Measurements from ENCODE around the gene TECTB.

The TECTB gene

DNA sequence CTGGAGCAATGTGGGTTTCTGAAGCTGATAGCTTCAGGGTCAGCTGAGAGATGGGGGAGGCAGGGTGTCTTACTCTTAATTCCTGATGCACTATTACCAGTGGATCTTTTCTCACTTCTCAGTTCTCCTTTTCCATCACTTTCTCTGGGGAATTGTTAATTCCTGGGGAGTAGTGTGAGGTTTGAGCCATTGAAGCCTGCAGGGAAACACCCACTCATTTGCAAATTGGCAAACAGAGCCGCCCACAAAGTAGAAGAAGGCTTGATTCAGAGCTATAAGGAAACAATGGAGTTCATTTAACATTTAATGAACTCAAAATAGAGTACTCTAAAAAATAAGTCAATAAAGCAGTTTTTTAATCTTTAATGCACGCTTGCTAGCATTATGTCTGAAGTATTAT, 4.3 kb upstream of the TECTB start:
- Histone ChIP-seq H3K27me3 (ENCODE audit: control insufficient read depth, insufficient read depth, low read length) (no peaks in the 10 kb centered on the region), H3K9ac (ENCODE audit: low read length) (no peak overlapping the region), H3K36me3 (ENCODE audit: control insufficient read depth, insufficient read depth, low read length) (no peaks in the 10 kb centered on the region), H3K9me3 (ENCODE audit: control insufficient read depth, low read length) (no peaks in the 10 kb centered on the region), H3K4me1 (ENCODE audit: control insufficient read depth, insufficient read depth, low read length) (peaks cover 42% of the 10 kb centered on the region), H3K4me3 (ENCODE audit: low read length) (no peak overlapping the region)

DNA sequence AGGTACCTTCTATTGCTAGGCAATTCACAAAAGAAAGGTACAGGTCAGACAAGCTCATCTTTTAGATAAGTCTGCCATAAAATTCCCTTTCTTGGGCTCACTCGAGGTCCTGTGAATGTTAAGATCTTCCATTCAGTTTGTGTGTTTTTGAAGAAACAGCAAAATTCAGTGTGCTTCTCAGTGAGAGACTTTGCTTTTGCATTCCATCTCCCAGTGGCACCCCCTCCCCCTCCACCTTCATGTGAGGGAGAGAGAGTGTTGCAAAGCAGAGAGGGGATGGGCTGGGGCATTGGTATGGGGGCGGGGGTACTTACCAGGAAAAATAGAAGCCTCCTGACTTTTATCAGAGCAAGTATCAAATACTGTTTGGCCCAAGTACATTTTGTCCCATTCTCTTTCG, 3.8 kb upstream of the TECTB start:
- Histone ChIP-seq H3K4me3 (ENCODE audit: low read length) (no peak overlapping the region), H3K9me3 (ENCODE audit: control insufficient read depth, low read length) (no peaks in the 10 kb centered on the region), H3K36me3 (ENCODE audit: control insufficient read depth, insufficient read depth, low read length) (no peaks in the 10 kb centered on the region), H3K27me3 (ENCODE audit: control insufficient read depth, insufficient read depth, low read length) (no peaks in the 10 kb centered on the region), H3K4me1 (ENCODE audit: control insufficient read depth, insufficient read depth, low read length) (peaks cover 42% of the 10 kb centered on the region), H3K9ac (ENCODE audit: low read length) (no peak overlapping the region)

DNA sequence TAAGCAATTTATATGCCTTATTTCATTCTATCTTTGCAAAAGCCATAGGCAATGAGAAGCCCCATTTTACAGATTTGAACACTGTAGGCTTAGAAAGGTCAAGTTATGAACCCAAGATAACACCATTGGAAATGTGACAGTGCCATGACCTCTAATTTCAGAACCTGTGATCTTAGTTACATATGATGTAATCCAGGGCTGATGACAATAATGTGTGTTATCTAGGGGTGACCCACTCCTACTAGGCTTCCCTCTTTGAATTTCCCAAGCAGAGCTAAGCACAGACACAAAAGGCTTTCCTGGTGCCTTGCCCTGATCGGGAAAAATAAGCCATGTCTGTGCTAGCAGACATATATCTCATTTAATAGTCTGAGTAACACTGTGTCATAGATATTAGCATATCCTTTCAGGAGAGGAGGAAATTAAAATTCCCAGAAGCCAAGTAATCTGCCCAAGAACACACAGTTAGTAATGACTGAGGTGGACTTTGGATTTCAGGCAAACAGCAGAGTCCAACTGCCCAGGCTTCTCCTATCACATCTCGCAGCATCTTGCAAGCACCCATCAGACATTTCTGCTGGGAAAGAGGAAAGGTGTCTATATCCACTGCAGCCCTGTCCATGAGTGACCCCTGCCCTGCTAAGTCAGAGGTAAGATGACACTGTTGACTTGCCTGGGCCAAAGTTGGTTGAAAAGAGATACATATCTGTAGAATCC, 2.8 kb upstream of the TECTB start:
- Histone ChIP-seq H3K27me3 (ENCODE audit: control insufficient read depth, insufficient read depth, low read length) (no peaks in the 10 kb centered on the region), H3K36me3 (ENCODE audit: control insufficient read depth, insufficient read depth, low read length) (no peaks in the 10 kb centered on the region), H3K9ac (ENCODE audit: low read length) (no peak overlapping the region), H3K4me1 (ENCODE audit: control insufficient read depth, insufficient read depth, low read length) (peaks cover 34% of the 10 kb centered on the region), H3K9me3 (ENCODE audit: control insufficient read depth, low read length) (no peaks in the 10 kb centered on the region), H3K4me3 (ENCODE audit: low read length) (no peak overlapping the region)

DNA sequence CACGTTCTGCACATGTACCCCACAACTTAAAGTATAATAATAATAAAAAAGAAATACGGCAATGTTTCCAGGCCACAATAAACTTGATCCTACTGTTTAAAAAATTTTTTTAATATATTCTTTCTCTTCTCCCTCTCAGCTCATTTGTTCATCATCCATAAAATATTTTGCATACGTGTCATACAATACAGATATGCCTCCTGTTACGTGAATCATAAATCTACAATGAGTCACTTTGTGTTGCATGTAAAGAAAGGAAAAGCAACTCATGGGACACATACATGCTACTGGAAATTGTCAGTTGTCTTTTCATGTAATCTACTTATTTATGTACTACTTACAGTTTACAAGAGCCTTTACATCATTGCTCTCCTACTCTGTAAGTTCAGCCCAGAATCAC, 1.1 kb upstream of the TECTB start:
- Histone ChIP-seq H3K4me1 (ENCODE audit: control insufficient read depth, insufficient read depth, low read length) (peaks cover 23% of the 10 kb centered on the region), H3K9me3 (ENCODE audit: control insufficient read depth, low read length) (no peaks in the 10 kb centered on the region), H3K9ac (ENCODE audit: low read length) (no peak overlapping the region), H3K36me3 (ENCODE audit: control insufficient read depth, insufficient read depth, low read length) (no peaks in the 10 kb centered on the region), H3K27me3 (ENCODE audit: control insufficient read depth, insufficient read depth, low read length) (no peaks in the 10 kb centered on the region), H3K4me3 (ENCODE audit: low read length) (no peak overlapping the region)

DNA sequence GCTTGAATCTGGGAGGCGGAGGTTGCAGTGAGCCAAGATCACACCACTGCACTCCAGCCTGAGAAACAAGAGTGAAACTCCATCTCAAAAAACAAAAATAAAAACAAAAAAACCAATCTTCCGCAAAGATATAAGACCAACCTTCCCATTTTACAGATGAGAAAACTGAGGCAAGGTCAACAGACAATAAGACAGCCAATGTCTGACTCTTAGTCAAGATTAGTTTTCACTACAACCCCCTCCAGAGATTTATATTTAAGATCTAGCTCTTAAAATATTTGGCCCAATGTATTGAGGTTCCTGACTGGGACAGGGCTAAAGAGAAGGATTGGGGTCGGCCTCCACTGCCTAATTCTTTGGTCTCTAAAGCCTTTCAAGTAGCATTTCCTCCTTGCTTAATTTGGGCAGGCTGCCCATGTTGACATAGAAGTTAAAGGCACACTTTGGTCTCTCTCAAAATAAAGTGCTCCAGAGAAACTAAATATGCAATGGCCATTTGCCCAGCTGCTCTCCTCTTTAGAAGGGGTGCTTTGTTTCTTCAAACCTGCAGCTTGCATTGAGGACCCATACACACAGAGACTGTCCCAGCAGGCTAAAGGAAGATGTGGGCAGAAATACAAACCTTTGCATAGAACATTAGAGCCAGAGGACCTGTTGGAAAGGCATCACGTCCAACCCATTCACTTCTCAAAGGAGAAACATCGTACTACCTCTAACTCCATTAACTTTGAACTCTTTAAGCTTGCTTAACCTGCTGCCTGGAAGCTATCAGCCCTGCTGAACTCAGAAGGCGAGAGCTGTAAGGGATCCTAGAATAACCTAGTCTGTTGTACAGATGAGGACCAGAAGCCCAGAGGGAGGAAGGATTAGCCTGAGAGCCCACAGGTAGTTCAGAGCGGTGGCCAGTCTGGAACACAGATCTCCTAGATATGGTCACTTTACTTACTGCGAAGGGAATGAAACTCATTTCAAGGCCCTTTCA, 3.9 kb downstream of the TECTB start:
- Histone ChIP-seq H3K4me1 (ENCODE audit: control insufficient read depth, insufficient read depth, low read length) (no peaks in the 10 kb centered on the region), H3K36me3 (ENCODE audit: control insufficient read depth, insufficient read depth, low read length) (no peaks in the 10 kb centered on the region), H3K9ac (ENCODE audit: low read length) (no peak overlapping the region), H3K4me3 (ENCODE audit: low read length) (no peak overlapping the region), H3K27me3 (ENCODE audit: control insufficient read depth, insufficient read depth, low read length) (no peaks in the 10 kb centered on the region), H3K9me3 (ENCODE audit: control insufficient read depth, low read length) (no peaks in the 10 kb centered on the region)

DNA sequence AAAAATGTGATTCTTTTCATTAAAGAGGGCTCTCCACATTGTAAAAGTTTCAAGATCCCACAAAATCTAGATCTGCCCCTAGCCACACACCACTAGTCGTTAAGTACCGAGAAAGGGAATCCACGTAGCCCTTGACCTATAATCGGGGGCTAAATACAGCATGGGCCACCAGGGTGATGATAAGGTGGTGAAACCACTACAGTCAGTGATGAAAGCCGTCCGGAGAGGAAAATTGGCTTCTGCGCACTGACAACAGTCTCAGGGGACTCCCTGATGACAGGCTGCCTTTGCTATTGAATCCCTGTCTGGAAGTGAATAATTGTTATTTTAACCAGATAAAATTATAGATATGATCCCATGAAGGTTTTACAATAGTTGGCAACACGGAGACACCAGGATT, 4.6 kb downstream of the TECTB start:
- no peaks in the 10 kb centered on the region for H3K9me3 ChIP-seq (ENCODE audit: control insufficient read depth, low read length)
- no peak overlapping the region for H3K4me3 ChIP-seq (ENCODE audit: low read length)
- H3K4me1 ChIP-seq (ENCODE audit: control insufficient read depth, insufficient read depth, low read length), result no peaks in the 10 kb centered on the region
- H3K9ac ChIP-seq (ENCODE audit: low read length), result no peak overlapping the region
- H3K36me3 ChIP-seq (ENCODE audit: control insufficient read depth, insufficient read depth, low read length), result no peaks in the 10 kb centered on the region
- no peaks in the 10 kb centered on the region for H3K27me3 ChIP-seq (ENCODE audit: control insufficient read depth, insufficient read depth, low read length)

DNA sequence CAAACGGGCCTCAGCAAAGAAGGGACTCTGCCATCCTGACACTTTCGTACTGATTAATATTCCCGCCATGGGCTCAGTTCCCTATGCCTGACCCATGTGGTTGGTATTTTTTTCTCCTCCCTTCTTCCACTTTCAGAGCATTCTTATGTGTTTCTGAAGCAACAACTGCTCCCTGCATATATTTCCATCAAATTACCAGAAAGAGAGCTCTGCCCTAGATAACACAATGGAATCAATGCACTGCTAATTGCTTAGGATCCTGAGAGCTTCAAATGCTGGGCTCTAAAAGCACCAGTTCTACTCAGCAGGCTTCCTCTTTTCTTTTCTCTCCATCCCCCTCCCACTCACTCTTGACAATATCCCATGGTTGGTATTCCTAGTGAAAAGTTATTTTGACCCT, 5.3 kb downstream of the TECTB start:
- H3K4me3 ChIP-seq (ENCODE audit: low read length), result no peak overlapping the region
- H3K9me3 ChIP-seq (ENCODE audit: control insufficient read depth, low read length), result no peaks in the 10 kb centered on the region
- no peaks in the 10 kb centered on the region for H3K4me1 ChIP-seq (ENCODE audit: control insufficient read depth, insufficient read depth, low read length)
- H3K36me3 ChIP-seq (ENCODE audit: control insufficient read depth, insufficient read depth, low read length), result no peaks in the 10 kb centered on the region
- H3K9ac ChIP-seq (ENCODE audit: low read length), result no peak overlapping the region
- no peaks in the 10 kb centered on the region for H3K27me3 ChIP-seq (ENCODE audit: control insufficient read depth, insufficient read depth, low read length)

DNA sequence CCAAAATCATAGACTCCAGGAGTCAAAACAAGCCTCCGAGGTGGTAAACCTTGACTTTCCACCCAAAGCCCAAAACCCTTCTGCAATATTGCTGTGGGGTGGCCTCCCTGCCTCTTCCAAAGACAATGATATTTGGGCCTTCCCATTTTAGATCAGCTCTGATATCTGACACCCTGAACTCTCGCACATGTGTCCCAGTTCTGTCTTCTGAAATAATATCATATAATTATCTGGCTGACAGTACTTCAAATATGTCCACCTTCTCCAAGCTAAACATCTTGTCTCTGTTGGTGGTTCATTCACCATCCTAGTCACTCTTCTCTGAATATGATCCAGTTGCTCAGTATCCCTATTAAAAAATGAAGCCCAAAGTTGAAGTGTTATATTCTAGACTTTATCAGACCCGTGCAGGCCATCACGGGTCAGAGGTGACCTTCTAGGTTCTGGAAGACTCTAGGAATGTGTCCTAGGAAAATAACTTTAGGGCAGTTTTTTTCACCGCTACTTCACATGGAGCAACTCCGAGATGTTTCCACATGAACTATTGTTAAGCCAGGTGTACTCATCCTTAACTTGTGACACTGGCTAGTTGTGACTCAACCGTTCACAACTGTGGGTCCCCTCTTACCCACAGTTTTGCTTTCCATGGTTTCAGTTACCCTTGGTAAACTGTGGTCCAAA, 6.3 kb downstream of the TECTB start:
- no peaks in the 10 kb centered on the region for H3K36me3 ChIP-seq (ENCODE audit: control insufficient read depth, insufficient read depth, low read length)
- H3K9ac ChIP-seq (ENCODE audit: low read length), result no peak overlapping the region
- H3K4me1 ChIP-seq (ENCODE audit: control insufficient read depth, insufficient read depth, low read length), result no peaks in the 10 kb centered on the region
- H3K9me3 ChIP-seq (ENCODE audit: control insufficient read depth, low read length), result no peaks in the 10 kb centered on the region
- no peaks in the 10 kb centered on the region for H3K27me3 ChIP-seq (ENCODE audit: control insufficient read depth, insufficient read depth, low read length)
- no peak overlapping the region for H3K4me3 ChIP-seq (ENCODE audit: low read length)

DNA sequence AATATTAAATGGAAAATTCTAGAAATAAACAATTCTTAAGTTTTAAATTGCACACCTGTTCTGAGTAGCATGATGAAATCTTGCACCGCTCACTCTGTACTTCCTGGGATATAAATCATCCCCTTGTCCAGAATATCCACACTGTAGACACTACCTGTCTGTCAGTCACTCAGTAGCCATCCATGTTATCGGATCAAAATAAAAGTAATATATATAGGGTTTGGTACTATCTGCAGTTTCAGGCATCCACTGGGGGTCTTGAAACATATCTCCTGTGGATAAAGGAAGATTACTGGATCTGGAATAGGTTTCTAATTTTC, 6.8 kb downstream of the TECTB start:
- no peak overlapping the region for H3K9ac ChIP-seq (ENCODE audit: low read length)
- no peaks in the 10 kb centered on the region for H3K27me3 ChIP-seq (ENCODE audit: control insufficient read depth, insufficient read depth, low read length)
- H3K4me3 ChIP-seq (ENCODE audit: low read length), result no peak overlapping the region
- H3K9me3 ChIP-seq (ENCODE audit: control insufficient read depth, low read length), result no peaks in the 10 kb centered on the region
- H3K36me3 ChIP-seq (ENCODE audit: control insufficient read depth, insufficient read depth, low read length), result no peaks in the 10 kb centered on the region
- no peaks in the 10 kb centered on the region for H3K4me1 ChIP-seq (ENCODE audit: control insufficient read depth, insufficient read depth, low read length)

DNA sequence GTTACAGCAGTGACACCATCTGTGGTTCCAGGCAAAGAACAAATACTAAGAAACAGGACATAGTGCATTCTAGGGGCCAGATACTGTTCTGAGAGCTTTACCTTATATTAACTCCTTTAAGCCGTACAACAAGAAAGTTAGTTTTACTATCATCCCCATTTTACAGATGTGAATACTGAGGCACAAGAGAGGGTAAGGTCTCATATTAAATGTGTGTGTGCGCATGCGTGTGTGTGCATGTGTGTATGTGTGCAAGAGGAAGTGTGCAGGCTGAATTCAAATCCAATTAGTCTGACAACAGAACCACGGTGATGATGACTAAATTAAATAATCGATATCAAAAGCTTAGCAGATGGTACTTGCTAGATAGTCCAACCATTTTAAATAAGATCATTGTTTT, 11.0 kb downstream of the TECTB start:
- Histone ChIP-seq H3K27me3 (ENCODE audit: control insufficient read depth, insufficient read depth, low read length) (no peaks in the 10 kb centered on the region), H3K4me1 (ENCODE audit: control insufficient read depth, insufficient read depth, low read length) (no peaks in the 10 kb centered on the region), H3K4me3 (ENCODE audit: low read length) (no peak overlapping the region), H3K9me3 (ENCODE audit: control insufficient read depth, low read length) (no peaks in the 10 kb centered on the region), H3K9ac (ENCODE audit: low read length) (no peak overlapping the region), H3K36me3 (ENCODE audit: control insufficient read depth, insufficient read depth, low read length) (no peaks in the 10 kb centered on the region)

DNA sequence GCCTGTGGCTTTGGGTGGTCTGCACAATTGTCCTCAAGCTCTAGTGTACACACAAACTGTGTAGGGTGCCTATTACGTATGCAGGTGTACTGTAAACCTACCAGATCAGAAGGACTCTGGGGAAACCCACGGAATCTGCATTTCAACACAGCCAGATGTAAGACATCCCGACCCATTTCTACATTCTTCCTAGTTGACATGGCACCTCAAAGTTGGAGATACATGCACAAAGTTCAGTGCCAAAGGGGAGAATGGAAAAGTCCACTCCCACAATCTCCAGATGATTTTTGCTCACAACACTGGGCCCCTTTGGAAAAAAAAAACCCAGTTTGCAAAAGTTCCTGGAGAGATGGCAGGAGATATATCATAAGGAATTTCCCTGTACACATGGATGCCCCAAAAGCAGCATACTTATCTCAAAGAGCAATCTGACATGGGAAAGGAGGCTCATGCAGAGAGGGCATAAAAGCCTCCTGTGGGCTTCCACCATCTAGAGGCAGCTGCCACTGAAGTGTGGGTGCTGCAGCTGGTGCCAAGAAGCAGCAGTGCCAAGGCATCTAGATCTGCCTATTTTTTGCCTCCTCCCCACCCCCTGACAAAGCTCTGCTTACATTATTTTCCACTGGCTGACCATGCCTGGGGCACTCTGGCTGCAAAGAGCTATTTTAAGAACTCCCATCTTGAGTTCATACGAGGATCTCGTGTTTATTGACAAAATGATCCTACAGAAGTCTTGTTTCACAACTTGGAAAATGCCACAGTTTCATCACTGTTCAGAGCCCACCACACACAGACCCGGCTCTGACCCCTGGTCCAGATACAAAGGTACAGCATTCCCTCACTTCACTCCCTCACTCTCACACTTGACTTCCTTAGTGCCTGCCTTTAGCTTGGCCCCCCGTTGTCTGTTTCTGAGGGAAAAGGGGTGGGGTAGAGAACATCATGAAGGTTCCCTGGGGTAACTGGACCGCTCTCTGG, 12.9 kb downstream of the TECTB start:
- Histone ChIP-seq H3K4me3 (ENCODE audit: low read length) (no peak overlapping the region), H3K4me1 (ENCODE audit: control insufficient read depth, insufficient read depth, low read length) (no peaks in the 10 kb centered on the region), H3K9me3 (ENCODE audit: control insufficient read depth, low read length) (no peaks in the 10 kb centered on the region), H3K9ac (ENCODE audit: low read length) (no peak overlapping the region), H3K36me3 (ENCODE audit: control insufficient read depth, insufficient read depth, low read length) (no peaks in the 10 kb centered on the region), H3K27me3 (ENCODE audit: control insufficient read depth, insufficient read depth, low read length) (no peaks in the 10 kb centered on the region)
